ENCODE data around the gene ST3GAL6. TPM values are rescaled to one million over a fixed set of nuclear protein-coding genes. Genes with fewer than 3 reads are reported as not detected.

The ST3GAL6 gene
- total RNA-seq, 2 experiments from 2014 or later: 0.28 to 0.58 TPM

DNA sequence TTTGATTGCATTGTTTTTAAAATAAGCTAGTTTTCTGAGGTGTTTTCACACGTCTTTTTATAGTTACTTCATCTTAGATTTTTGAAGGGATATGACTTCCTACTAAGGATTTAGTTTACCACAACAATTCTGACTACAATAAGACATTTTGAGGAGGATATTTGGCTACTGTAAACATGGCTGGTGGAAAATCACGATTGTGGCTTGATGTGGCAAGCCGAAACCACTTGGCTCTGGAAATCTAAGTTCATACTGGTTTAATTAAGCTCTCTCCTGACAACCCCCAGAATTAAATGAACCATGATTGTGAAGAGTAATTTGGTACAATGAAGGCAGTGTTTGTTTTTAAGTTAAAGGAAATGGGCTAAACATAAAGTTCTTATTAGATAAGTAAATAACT lies 30.8 kb downstream of the ST3GAL6 start:
- Mint-ChIP-seq H3K4me1 (no peaks in the 10 kb centered on the region), H3K27me3 (peaks cover 8% of the 10 kb centered on the region)
- DNase-seq: no peak

DNA sequence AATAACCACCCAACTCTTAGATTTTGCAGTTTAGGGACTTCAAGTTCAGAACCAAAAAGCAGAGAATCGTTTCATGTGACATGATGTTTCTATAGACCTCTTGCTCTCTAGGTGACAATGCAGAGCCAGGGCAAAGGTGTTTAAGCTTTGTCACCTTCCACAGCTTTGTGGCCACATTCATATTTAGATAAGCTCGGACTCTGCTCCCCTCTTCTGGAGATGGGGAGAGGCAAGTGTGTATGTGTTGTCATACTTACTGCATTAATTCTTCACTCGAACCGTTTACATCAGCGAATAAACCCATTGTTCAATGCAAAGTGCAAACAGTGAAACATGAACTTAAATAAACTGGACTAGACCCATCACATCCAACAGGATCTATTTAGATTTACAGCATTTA lies 33.2 kb downstream of the ST3GAL6 start:
- no peaks in the 10 kb centered on the region for H3K27me3 Mint-ChIP-seq
- H3K4me3 Mint-ChIP-seq: no peak overlapping the region
- no peaks in the 10 kb centered on the region for H3K36me3 Mint-ChIP-seq
- H3K9me3 Mint-ChIP-seq: no peaks in the 10 kb centered on the region
- no peak overlapping the region for H3K27ac Mint-ChIP-seq
- DNase-seq: no peak
- H3K4me1 Mint-ChIP-seq: no peaks in the 10 kb centered on the region

More for the DNA sequence above, 30.8 kb downstream of the ST3GAL6 start:
- H3K9me3 Mint-ChIP-seq: no peaks in the 10 kb centered on the region
- H3K36me3 Mint-ChIP-seq: no peaks in the 10 kb centered on the region
- H3K4me3 Mint-ChIP-seq: no peak overlapping the region
- no peak overlapping the region for H3K27ac Mint-ChIP-seq

DNA sequence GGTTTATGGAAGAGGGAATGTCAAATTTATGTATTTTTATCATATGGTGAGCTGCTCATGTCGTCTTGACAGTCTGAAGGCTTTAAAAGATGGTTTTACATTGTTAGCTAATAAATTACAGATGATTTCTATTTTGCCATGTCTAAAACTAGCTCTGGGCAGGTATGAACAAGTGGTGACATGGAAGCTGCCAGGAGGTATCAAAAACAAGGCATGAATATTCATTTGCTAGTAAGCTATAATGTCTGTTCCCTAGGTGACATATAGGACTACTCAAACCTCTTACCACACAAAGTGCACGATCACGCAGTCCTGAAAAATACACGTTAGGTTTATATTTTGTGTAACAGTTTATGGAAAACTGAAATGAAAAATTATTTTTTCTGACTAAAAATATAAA lies 34.8 kb downstream of the ST3GAL6 start:
- H3K4me1 Mint-ChIP-seq: no peaks in the 10 kb centered on the region
- no peaks in the 10 kb centered on the region for H3K27me3 Mint-ChIP-seq
- DNase-seq: no peak
- no peak overlapping the region for H3K27ac Mint-ChIP-seq
- H3K9me3 Mint-ChIP-seq: peaks cover 3% of the 10 kb centered on the region
- H3K36me3 Mint-ChIP-seq: no peaks in the 10 kb centered on the region
- H3K4me3 Mint-ChIP-seq: no peak overlapping the region

DNA sequence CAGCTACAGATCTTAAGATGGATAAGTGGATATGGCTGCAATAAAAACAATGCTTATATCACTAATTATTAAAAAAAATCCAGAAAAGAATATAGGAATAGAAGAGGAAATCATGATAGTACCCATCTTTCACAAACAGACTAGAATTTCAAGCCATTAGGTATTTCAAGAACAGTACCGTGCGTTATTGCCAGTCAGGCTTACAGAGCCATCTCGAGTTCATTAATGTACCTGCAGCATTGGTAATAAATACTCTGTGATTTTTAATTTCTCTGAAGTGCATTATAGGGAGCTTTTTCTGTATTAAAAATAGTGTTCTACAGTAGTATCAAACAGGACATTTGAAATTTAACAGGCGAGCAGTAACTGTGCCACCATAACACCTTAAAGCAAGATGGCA lies 35.7 kb downstream of the ST3GAL6 start:
- H3K27ac Mint-ChIP-seq: no peak overlapping the region

DNA sequence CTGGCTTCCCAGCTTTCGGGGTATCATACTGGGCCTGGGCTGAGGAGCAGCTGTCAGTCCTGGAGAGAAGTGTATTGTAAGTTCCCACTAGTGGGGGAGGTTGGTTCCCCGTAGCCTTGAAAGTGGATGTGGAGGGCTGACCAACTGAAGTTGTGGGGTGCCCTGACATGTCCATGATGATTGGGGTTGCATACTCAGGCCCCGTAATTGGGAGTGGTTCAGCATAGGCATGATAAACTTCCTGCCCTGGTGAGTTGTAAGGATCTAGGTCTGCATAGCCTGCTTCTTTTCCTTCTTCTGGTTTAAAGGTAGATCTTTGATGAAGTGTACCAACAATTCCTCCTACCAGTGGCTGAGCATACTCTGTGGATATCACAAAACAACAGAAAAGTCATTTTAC lies 36.3 kb downstream of the ST3GAL6 start:
- Mint-ChIP-seq H3K9me3 (peaks cover 3% of the 10 kb centered on the region), H3K27ac (no peak overlapping the region), H3K27me3 (no peaks in the 10 kb centered on the region), H3K36me3 (peaks cover 2% of the 10 kb centered on the region), H3K4me3 (no peak overlapping the region), H3K4me1 (no peaks in the 10 kb centered on the region)
- DNase-seq: no peak

More for the DNA sequence above, 35.7 kb downstream of the ST3GAL6 start:
- no peaks in the 10 kb centered on the region for H3K27me3 Mint-ChIP-seq
- H3K4me1 Mint-ChIP-seq: no peaks in the 10 kb centered on the region
- H3K9me3 Mint-ChIP-seq: peaks cover 3% of the 10 kb centered on the region
- no peak for DNase-seq
- H3K4me3 Mint-ChIP-seq: no peak overlapping the region
- H3K36me3 Mint-ChIP-seq: no peaks in the 10 kb centered on the region

DNA sequence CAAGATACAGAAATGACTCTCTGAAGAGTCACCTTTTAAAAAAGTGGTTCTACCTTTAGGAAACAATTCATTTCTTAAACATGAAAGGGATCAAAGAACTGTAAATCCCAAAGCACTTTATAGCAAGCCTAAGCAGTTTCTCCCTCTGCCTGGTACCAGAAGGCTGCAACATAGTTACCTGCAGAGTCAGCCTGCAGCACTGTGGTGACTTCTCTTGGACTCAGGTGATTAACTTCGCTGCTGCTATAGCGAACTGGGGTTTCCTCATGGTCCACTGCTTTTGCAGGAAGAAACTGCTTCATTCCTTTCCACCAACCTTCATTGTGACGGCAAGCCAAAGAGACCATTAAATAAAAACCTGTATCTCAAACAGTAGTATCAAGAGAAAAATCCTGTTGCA lies 37.3 kb downstream of the ST3GAL6 start:
- Mint-ChIP-seq H3K27ac (no peak overlapping the region), H3K4me3 (no peak overlapping the region), H3K4me1 (no peaks in the 10 kb centered on the region), H3K27me3 (no peaks in the 10 kb centered on the region), H3K36me3 (peaks cover 4% of the 10 kb centered on the region), H3K9me3 (peaks cover 3% of the 10 kb centered on the region)
- DNase-seq: no peak

DNA sequence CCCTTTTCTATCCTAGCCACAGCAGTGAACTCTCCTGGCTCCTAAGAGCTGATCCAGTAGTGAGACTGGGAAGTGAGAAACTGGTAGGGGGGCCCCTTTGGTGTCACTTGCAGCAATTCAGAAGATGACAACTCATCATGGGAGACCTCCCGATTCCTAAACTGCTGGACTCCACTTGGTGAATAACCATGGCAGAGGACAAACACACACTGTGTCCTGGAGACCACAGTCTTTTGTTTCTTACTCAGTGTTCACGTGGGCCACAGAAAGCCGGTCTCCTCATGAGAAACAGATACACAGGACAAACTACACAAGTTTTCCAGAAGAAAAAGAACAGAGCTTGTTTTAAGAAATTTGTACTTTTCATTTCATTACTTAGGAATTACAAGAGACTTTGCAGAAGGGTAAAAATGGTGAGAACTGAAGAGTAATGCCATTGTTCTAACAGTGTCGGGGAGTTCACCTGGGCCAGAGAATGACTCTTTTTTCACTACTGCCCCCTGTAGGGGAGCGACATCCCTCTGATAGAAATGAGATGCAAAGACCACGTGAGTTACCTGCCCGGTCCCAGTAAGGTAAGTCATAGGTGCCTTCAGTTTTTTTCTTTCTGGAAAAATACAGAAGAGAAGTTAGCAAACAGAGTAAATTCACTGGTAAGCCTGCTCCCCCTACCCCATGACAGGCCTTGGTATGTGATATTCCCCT lies 38.1 kb downstream of the ST3GAL6 start:
- Mint-ChIP-seq H3K27me3 (no peaks in the 10 kb centered on the region), H3K4me1 (no peaks in the 10 kb centered on the region), H3K9me3 (peaks cover 3% of the 10 kb centered on the region), H3K36me3 (peaks cover 8% of the 10 kb centered on the region), H3K4me3 (no peak overlapping the region), H3K27ac (no peak overlapping the region)
- no peak for DNase-seq

DNA sequence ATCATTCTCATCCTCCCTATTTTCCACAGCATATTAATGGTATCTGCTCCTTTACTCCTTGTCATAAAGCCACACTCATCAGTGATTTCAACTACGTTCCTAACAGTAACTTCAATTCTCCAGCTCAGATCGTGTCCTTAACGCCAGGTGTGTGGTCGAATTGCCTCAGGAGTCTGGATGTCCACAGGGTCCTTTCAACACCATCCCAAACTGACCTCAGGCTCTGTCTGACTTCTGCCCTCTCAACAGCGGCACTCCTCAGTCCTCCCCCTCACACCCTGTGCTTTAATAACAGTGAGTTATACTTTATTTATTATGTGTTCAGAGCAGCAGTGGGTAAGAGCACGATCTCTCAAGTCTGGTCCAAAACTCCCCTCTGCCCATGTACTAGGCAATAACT lies 42.4 kb downstream of the ST3GAL6 start:
- Mint-ChIP-seq H3K4me3 (no peak overlapping the region), H3K27me3 (no peaks in the 10 kb centered on the region), H3K4me1 (peaks cover 2% of the 10 kb centered on the region), H3K9me3 (peaks cover 3% of the 10 kb centered on the region), H3K36me3 (peaks cover 10% of the 10 kb centered on the region), H3K27ac (no peak overlapping the region)
- no peak for DNase-seq

DNA sequence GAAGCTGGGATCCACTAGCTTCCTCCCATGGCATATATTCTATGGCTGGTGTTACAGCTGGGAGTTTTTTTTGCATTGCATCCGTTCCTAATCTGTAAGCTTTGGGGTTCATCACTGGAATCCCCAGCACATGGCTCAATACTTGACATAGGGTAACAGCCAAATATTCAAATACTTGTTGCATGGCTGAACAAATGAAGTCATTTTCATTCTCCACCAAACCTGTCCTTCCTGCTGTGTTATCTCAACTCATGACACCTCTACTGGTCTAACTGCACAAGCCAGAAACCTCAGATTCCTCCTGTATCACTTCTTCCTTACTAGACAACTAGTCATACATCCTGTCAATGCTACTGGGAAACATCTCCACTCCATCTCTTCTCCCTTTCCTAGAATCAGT lies 43.4 kb downstream of the ST3GAL6 start:
- H3K9me3 Mint-ChIP-seq: peaks cover 3% of the 10 kb centered on the region
- H3K27me3 Mint-ChIP-seq: no peaks in the 10 kb centered on the region
- no peak overlapping the region for H3K27ac Mint-ChIP-seq
- peaks cover 10% of the 10 kb centered on the region for H3K36me3 Mint-ChIP-seq
- H3K4me3 Mint-ChIP-seq: no peak overlapping the region
- H3K4me1 Mint-ChIP-seq: peaks cover 2% of the 10 kb centered on the region
- DNase-seq: no peak

DNA sequence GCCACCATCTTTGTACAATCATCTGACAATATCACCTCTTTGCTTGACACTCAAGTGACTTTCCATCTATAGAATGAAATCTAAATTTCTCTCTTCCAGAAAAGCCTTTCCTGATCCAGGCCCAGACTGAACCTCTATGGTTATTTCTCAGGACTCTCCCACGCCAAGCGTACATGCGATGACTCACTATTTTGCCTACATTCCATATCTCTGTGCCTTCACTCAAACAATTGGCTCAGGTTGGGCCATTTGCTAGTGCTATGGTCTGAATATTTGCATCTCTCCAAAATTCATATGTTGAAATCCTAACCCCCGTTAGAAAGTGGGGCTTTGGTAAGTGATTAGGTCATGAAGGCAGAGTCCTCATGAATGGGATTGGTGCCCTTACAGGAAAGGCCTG lies 43.9 kb downstream of the ST3GAL6 start:
- H3K36me3 Mint-ChIP-seq: peaks cover 10% of the 10 kb centered on the region
- H3K27me3 Mint-ChIP-seq: no peaks in the 10 kb centered on the region
- H3K4me1 Mint-ChIP-seq: peaks cover 2% of the 10 kb centered on the region
- DNase-seq: no peak
- no peak overlapping the region for H3K4me3 Mint-ChIP-seq
- H3K9me3 Mint-ChIP-seq: peaks cover 3% of the 10 kb centered on the region
- no peak overlapping the region for H3K27ac Mint-ChIP-seq

DNA sequence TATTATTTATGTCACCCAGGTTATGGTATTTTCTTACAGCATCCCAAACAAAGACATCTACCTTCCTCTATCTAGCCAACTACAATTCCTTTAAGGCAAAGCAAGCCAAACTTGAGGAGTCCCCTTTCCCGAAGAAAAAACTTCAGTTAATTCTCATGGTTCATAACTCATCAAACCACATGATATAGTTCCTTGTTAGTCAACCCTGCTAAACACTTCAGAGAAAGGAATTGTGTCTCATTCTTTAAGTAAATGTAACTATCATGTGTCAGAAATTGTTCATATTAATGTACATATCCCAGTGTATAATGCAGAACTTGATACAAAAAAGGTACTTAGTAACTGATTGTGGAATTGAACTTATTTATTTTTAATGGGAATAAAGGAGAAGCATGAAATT lies 44.4 kb downstream of the ST3GAL6 start:
- Mint-ChIP-seq H3K4me3 (no peak overlapping the region), H3K27me3 (no peaks in the 10 kb centered on the region), H3K27ac (no peak overlapping the region)

DNA sequence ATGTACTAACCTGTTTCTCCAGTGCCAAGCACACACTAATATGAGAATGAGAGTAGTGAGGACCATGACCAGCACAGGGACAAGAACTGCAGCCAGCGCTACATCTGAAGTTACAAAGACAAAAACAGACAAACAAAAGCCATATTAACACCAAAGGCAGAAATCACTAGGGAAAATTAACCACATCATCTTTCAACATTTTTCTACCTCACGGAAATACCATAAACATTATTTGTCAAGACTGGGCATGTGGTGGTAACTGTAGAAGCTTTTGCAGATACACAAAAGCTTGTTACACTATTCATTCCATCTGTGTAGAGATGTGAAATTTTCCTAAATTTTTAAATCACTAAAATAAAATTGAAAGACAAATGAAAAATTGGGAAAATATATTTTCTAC lies 44.9 kb downstream of the ST3GAL6 start:
- Mint-ChIP-seq H3K27me3 (no peaks in the 10 kb centered on the region), H3K27ac (no peak overlapping the region), H3K9me3 (no peaks in the 10 kb centered on the region), H3K4me3 (no peak overlapping the region), H3K4me1 (peaks cover 2% of the 10 kb centered on the region), H3K36me3 (peaks cover 10% of the 10 kb centered on the region)
- DNase-seq: no peak

More for the DNA sequence above, 44.4 kb downstream of the ST3GAL6 start:
- DNase-seq: no peak
- peaks cover 2% of the 10 kb centered on the region for H3K4me1 Mint-ChIP-seq
- H3K9me3 Mint-ChIP-seq: peaks cover 2% of the 10 kb centered on the region
- peaks cover 10% of the 10 kb centered on the region for H3K36me3 Mint-ChIP-seq

DNA sequence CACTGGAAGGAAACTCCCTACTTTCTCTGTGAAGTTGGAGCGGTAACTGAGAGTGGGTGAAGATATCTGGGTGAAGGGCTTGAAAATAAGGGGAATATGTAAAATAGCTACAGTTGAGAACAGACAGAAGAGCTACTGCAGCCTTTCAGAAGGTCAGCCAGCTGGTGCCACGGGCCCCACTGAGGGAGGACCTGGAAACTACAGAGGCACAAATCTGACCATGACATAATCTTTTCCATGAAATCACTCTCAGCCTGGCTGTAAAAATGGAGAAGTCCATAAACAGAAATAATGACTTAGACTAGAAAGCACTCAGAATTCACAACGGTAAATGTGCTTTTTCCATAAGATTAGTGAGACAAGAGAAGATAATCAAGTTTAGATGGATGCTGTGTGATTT lies 46.4 kb downstream of the ST3GAL6 start:
- H3K27ac Mint-ChIP-seq: no peak overlapping the region
- DNase-seq: no peak
- peaks cover 6% of the 10 kb centered on the region for H3K36me3 Mint-ChIP-seq
- peaks cover 2% of the 10 kb centered on the region for H3K4me1 Mint-ChIP-seq
- H3K4me3 Mint-ChIP-seq: no peak overlapping the region
- no peaks in the 10 kb centered on the region for H3K27me3 Mint-ChIP-seq
- H3K9me3 Mint-ChIP-seq: no peaks in the 10 kb centered on the region

DNA sequence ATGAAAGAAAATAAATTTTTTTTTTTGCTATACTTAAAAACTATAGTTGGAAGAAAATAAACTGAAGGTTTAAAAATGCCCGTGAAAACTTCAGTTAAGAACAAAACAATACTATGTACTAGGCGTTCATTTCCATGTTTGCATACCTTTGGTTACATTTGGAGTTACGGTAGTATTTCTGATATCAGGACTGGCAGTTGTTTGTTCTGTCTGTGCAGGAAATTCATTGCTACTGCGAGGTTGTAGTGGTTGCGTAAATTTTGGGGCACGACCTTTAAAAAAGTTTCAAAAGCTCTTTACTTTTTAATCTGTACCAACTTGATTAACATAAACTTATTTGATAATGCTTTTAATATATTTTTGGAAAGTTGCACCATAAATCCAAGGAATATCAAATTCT lies 47.9 kb downstream of the ST3GAL6 start:
- peaks cover 1% of the 10 kb centered on the region for H3K36me3 Mint-ChIP-seq
- no peaks in the 10 kb centered on the region for H3K27me3 Mint-ChIP-seq
- H3K9me3 Mint-ChIP-seq: no peaks in the 10 kb centered on the region
- no peak overlapping the region for H3K27ac Mint-ChIP-seq
- no peak for DNase-seq
- no peak overlapping the region for H3K4me3 Mint-ChIP-seq
- H3K4me1 Mint-ChIP-seq: peaks cover 2% of the 10 kb centered on the region

DNA sequence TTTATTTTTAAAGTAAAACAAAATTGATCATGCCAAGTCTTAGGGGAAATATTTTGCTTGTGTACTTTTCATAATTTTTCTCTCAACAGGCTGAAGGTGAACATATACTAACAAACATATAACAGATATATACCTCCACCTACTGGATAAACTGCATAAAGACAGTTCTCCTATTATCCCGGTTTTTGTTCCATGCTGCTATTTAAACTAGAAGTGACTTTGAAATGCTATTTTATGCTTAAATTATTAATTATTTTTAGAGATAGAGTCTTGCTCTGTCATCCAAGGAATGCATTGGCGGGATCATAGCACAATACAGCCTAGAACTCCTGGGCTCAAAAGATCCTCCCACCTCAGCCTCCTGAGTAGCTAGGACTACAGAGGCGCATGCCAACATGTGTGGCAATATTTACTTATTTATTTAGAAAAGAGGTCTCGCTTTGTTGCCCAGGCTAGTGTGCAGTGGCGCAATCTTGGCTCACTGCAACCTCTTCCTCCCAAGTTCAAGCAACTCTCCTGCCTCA lies 49.8 kb downstream of the ST3GAL6 start:
- Mint-ChIP-seq H3K4me3 (no peak overlapping the region), H3K4me1 (peaks cover 2% of the 10 kb centered on the region), H3K36me3 (peaks cover 2% of the 10 kb centered on the region), H3K27me3 (no peaks in the 10 kb centered on the region), H3K9me3 (no peaks in the 10 kb centered on the region), H3K27ac (no peak overlapping the region)
- no peak for DNase-seq

DNA sequence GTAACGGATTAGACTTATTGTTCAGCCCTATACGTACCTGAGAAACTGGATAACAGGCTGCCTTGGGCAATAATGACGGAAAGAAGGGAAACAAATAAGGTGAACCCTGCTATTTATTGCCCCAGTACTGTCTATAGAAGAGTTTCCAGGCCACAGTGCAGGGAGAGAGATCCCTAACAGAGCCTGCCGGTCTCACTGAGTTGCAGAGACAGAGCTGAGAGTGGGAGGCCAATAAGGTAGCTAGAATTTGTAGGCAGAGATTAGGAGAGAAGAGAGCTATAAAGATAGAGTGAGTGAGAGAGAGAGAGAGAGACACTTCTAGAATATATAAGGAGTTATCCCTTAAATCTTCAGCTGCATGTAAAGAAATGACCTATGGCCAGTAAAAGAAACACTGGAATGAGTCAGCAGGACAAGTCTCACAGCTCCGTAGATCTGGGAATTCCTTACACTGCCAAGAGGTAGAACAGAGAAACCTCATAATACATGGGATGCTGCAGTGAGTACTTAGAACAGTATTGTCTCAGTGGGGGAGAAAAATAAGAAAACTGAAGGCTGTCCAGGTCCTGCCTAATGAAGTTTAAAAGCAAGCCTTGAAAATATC lies 51.8 kb downstream of the ST3GAL6 start:
- Mint-ChIP-seq H3K27me3 (no peaks in the 10 kb centered on the region), H3K4me3 (no peak overlapping the region), H3K4me1 (no peaks in the 10 kb centered on the region), H3K36me3 (peaks cover 2% of the 10 kb centered on the region), H3K9me3 (no peaks in the 10 kb centered on the region), H3K27ac (no peak overlapping the region)
- DNase-seq: no peak

All from activated naive CD8-positive, alpha-beta T cell treated with anti-CD3 and anti-CD28 coated beads for 36 hours (primary cell).